T1000 (cell line): Measurements from ENCODE around the gene FBXL19.

Experiments
- DNase-seq: peaks from one replicate; lab custom pipeline; 2025; ENCODE audit warnings: mixed read lengths; lab: John Stamatoyannopoulos, UW

Gene FBXL19

GRCh38 chr16:30986129-30986991 is 63.0 kb downstream of the FBXL19 start:
- no peak for DNase-seq

- DNase-seq = no peak
Observed at GRCh38 chr16:30987581-30988190, 64.3 kb downstream of the FBXL19 start.

- DNase-seq = no peak
Observed at GRCh38 chr16:30989469-30990047, 66.2 kb downstream of the FBXL19 start.

- DNase-seq = no peak
Observed at GRCh38 chr16:30990105-30990504, 66.7 kb downstream of the FBXL19 start.

GRCh38 chr16:30991052-30991451 is 67.7 kb downstream of the FBXL19 start:
- DNase-seq = no peak

- DNase-seq = no peak
Observed at GRCh38 chr16:30992276-30992780, 69.0 kb downstream of the FBXL19 start.

GRCh38 chr16:30992931-30993816 is 69.8 kb downstream of the FBXL19 start:
- DNase-seq = no peak

- DNase-seq = no peak
Observed at GRCh38 chr16:30995927-30996323, 72.6 kb downstream of the FBXL19 start.

- DNase-seq = no peak
Observed at GRCh38 chr16:30996324-30996984, 73.1 kb downstream of the FBXL19 start.

- DNase-seq = peak; percentile 56
Observed at GRCh38 chr16:30996985-30997724, 73.8 kb downstream of the FBXL19 start.

- DNase-seq = peak; percentile 77
Observed at GRCh38 chr16:30997725-30998711, 74.6 kb downstream of the FBXL19 start.
